ENCODE results near the gene EXTL1. TPM values are rescaled to one million over a fixed set of nuclear protein-coding genes. Genes with fewer than 3 reads are reported as not detected.

Gene EXTL1
- total RNA-seq, 1 experiment from 2014 or later = 1.0 TPM

GRCh38 chr1:26072305-26072704 lies 50.7 kb downstream of the EXTL1 start:
- Histone ChIP-seq H3K4me2 (ENCODE audit: insufficient read depth, insufficient read length, low read length) (no peak overlapping the region), H3K4me1 (ENCODE audit: insufficient read depth, low read length) (no peaks in the 10 kb centered on the region), H3K9ac (ENCODE audit: extremely low read depth, insufficient read length, low read length) (no peak overlapping the region), H3T11ph (ENCODE audit: low read length) (no peak overlapping the region), H2AK5ac (ENCODE audit: insufficient read length, low read length) (no peak overlapping the region), H2BK12ac (ENCODE audit: insufficient read length, low read depth, low read length) (no peak overlapping the region), H4K5ac (ENCODE audit: insufficient read length, low read depth, low read length) (no peak overlapping the region), H2BK120ac (ENCODE audit: low read depth, low read length, poor library complexity, severe bottlenecking) (no peak overlapping the region), H4K8ac (replicated peaks; ENCODE audit: insufficient read length, low read depth, low read length) (no peak overlapping the region), H3K79me2 (ENCODE audit: insufficient read depth, low read length) (no peaks in the 10 kb centered on the region), H3K9me3 (ENCODE audit: control insufficient read depth, low read depth, low read length) (no peaks in the 10 kb centered on the region), H4K20me1 (ENCODE audit: control insufficient read depth, insufficient read depth, insufficient read length) (no peaks in the 10 kb centered on the region), H2BK15ac (ENCODE audit: low read depth, low read length) (no peak overlapping the region), H3K27me3 (ENCODE audit: insufficient read depth, low read length) (no peaks in the 10 kb centered on the region), H3K14ac (ENCODE audit: insufficient read depth, low read length) (no peak overlapping the region), H3K18ac (ENCODE audit: insufficient read length, low read depth, low read length) (no peak overlapping the region), H2BK20ac (ENCODE audit: low read depth, low read length, poor library complexity, severe bottlenecking) (no peak overlapping the region), H3K27ac (ENCODE audit: insufficient read length, low read depth, low read length) (no peak overlapping the region), H2AFZ (ENCODE audit: low read length) (no peak overlapping the region), H4K91ac (ENCODE audit: insufficient read length, low read depth, low read length) (no peak overlapping the region), H2BK5ac (ENCODE audit: insufficient read length, low read length) (no peak overlapping the region), H3K56ac (ENCODE audit: insufficient read length, low read depth, low read length) (no peak overlapping the region), H3K4ac (ENCODE audit: low read depth, low read length) (no peak overlapping the region), H3K79me1 (ENCODE audit: insufficient read depth, low read depth, low read length, poor library complexity, severe bottlenecking) (no peaks in the 10 kb centered on the region), H3K23ac (ENCODE audit: insufficient read length, low read depth, low read length) (no peak overlapping the region), H3K23me2 (ENCODE audit: insufficient read length, low read depth, low read length, poor library complexity, severe bottlenecking) (no peaks in the 10 kb centered on the region)
- TF ChIP-seq CTCF (conservative IDR thresholded peaks at IDR 0.05) = no peak
- H3K4me1 Mint-ChIP-seq = peaks cover 3% of the 10 kb centered on the region in 2 experiments
- no peak overlapping the region for H3K4me3 Mint-ChIP-seq
- H3K9me3 Mint-ChIP-seq = no peaks in the 10 kb centered on the region; a peak in 1 of 5 replicates
- H3K36me3 Mint-ChIP-seq (ENCODE audit: insufficient read depth in 1 of 3, low read depth in 3 of 3) = no peaks in the 10 kb centered on the region; a peak in 1 of 7 replicates
- no CpG with 5 or more reads among the region's 6 CpGs for WGBS (ENCODE audit: extremely low coverage, insufficient read length, low lambda C conversion rate)
- peak overlapping the region in 1 of 3 experiments; percentile 4; a peak in 1 of 7 replicates for H3K27ac Mint-ChIP-seq
- no peak for DNase-seq
- H3K27me3 Mint-ChIP-seq (ENCODE audit: low read depth) = peaks cover 32% of the 10 kb centered on the region

All from H9 (cell line).